Measurements from ENCODE around the gene KDM8.

KDM8 gene

DNA sequence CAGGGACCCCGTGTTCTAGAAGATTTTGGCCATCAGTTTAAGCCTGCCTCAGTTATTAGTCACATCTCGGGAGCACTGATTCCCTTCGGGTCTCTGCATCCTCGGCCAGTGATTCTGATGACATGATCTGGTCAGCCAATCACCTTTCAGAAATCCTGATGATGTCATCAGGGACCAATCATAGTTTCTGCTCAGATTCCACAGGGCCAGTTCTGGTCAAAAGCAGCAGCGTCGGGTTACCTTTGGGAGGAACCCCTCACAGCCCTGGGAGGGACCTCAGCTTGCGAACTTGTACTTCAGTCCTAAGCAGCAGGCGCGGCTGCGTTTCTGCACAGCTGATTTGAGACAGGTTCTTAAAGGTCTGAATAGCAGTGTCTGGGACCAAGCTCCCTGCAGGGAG lies 13.9 kb downstream of the KDM8 start:
- DNase-seq = no peak

DNA sequence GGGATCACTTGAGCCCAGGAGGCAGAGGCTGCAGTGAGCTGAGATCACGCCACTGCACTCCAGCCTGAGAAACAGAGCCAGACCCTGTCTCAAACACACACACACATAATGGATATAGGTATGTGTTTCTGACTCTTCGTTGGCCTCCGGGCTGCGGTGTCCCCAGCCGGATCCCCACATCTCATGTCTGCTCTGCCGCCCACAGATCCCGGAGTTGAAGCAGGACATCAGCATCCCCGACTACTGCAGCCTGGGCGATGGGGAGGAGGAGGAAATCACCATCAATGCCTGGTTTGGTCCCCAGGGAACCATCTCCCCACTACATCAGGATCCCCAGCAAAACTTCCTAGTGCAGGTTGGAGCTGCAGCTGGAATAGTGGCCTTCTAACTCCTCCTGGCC lies 15.4 kb downstream of the KDM8 start:
- no peak for DNase-seq

DNA sequence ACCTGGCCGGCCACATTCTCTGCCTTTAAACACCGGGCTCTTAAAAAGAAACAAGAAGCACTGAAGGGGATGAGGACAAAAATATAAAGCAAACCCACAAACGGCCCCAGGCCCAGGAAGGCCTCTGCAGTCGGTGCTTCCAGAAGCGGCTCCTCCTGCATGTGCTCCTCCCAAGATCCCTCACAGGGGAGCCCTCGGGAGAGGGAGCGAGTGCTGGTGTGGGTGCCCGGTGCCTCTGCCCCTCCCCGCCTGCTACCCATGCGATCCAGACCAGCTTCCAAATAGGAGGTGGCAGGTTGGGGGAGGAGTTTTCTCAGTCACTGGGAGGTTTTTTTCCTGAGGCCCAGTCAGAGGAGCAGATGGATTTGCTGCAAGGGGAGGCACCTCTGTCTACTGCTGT lies 15.8 kb downstream of the KDM8 start:
- DNase-seq = no peak

DNA sequence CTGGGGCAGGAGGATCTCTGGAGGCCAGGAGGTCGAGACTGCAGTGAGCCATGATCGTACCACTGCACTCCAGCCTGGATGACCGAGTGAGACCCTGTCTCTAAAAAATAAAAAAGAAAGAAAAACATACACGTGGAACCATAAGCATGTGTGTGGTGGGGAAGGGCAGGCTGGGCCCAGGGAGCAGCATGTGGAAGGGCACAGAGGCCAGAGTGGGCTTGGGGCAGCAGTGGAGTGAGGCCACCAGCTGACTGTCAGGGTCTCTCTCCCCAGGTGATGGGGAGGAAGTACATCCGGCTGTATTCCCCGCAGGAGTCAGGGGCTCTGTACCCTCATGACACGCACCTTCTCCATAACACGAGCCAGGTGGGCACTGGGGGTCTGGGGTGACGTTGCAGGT lies 16.8 kb downstream of the KDM8 start:
- no peak for DNase-seq

DNA sequence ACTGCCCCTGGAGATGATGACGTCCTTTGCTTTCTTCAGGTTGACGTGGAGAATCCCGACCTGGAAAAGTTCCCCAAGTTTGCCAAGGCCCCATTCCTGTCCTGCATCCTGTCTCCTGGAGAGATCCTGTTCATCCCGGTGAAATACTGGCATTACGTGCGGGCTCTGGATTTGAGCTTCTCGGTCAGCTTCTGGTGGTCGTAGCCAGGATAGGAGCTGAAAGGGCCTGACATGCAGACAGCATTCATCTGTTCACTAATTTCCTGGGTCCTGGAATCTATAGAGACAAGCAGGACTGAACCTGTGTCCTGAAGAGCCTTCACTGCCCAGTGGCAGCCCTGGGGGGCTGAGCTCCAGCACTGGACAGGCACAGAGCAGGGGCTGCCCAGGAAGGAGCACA lies 17.2 kb downstream of the KDM8 start:
- no peak for DNase-seq

DNA sequence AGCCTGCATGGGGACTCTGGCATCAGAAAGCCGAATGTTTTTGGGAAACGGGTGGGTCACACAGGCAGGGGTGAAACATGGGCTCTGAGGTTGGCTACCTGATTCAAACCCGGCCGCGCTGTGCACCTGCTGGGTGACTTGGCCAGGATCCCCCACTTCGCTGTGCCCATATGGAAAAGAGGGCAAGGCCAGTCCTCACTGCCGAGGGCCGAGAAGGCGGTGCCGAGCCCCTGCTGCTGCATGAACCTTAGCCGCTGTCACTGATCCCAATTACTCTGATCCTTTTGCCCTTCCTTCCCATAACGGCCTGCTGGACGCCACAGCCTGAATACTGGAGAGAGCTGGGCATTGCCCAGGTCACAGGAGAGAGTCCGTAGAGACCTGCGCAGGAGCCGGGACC lies 17.7 kb downstream of the KDM8 start:
- DNase-seq = no peak

DNA sequence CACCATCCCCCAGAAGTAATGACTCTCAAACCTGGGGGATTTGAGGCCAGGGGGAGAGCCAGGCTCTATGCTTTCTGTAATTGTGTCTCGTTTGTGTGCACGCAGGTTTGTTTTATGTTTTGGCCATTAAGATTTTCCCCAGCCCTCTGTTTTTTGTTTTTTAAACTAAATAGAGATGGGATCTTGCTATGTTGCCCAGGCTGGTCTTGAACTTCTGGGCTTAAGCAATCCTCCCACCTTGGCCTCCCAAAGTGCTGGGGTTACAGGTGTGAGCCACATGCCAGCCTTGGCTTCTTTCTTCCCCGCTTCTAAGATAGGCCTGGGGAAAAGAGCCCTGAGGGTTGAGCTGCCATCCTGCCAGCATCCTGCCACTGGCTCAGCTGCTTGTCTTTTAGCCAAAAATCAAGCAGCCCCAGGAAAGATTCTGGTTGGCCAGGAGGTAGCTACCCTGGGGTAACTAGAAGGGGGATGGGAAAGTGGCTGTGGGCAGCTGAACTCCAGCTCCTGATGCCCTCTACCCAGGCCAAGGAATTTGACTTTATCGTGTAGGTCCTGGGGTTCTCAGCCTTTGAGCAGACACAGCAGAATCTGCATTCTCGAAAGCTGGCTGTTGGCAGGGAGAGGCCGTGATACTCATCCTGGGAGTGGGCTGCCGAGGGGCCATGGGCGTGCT lies 18.4 kb downstream of the KDM8 start:
- no peak for DNase-seq

DNA sequence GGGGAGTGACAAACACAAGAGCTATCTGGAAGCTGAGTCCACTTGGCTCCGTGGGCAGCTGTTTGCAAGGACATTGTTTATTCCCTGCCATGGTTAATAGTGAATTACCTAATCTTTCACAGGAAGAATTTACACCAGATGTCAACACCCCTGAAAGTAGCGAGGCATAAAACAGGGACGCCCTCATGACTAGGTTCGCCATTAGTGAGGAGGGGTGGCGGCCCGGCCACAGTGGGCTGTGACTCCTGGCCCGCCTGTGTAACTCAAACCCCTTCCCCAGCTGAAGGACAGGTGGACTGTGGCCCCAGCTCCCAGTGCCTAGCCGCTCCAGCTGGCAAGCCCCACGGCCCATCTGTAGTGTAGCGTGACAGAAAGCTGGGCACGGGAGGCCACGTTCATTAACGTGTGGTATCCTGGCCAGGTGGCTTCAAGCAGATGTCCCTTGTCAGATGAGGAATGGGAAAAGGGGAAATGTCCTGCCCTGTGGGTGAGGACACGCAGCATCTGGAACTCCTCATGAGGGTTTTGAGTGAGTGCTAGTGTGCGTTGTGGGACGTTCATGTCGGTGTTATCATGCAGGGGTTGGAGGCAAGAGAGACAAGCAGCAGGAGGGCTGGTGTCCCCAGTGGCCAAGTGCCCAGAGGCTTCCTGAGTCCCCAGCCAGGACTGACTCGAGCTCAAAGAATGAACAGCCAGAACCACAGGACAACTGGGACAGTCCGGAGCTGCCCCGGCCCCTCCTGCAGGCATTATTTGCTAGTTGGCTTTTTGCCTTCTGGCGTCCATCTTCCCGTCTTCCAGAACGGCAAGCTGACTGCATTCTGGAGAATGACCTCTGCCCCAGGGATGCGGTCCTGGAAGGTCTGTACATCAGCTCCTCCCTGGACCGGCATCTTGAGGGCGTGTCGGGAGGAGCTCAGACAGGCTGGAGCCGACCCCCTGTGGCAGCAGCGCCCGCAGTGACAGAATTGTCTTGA lies 19.2 kb downstream of the KDM8 start:
- DNase-seq = no peak

DNA sequence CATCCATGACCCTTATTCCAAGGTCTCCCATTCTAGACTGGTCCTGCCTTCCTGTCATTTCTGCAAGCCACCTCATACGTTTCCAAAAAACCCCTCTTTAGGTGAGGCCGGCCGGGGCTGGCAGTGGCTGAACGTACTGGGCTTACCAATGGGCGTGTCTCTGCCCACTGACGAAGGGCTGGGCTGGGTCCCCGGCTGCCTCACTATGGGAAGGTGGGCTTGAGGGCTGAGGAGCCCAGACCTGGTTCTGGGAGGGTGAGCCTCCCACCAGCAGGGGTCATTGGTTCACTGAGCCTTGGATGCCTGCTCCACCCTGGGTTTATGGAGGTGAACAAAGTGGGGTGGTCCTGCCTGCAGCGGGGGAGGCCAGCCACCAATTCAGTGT lies 19.9 kb downstream of the KDM8 start:
- DNase-seq = no peak

DNA sequence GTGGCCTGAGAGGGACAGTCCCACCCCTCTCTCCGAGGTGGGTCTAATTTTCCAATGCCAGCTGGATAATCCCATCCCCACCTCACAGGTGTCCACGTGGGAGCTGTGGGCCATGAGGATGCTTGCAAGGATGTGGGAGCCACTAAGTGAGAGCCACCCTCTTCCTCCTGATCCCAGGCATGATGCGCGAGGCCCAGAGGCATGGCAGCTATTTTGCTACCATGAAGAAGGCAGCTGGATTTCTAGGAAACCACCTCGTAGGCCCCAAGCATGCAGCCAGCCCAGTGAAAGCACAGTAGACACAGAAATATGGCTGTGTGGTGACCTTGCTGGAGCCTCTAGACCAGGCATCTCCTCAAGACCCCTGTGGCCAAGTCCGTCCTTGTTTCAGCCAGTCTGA lies 20.4 kb downstream of the KDM8 start:
- no peak for DNase-seq

DNA sequence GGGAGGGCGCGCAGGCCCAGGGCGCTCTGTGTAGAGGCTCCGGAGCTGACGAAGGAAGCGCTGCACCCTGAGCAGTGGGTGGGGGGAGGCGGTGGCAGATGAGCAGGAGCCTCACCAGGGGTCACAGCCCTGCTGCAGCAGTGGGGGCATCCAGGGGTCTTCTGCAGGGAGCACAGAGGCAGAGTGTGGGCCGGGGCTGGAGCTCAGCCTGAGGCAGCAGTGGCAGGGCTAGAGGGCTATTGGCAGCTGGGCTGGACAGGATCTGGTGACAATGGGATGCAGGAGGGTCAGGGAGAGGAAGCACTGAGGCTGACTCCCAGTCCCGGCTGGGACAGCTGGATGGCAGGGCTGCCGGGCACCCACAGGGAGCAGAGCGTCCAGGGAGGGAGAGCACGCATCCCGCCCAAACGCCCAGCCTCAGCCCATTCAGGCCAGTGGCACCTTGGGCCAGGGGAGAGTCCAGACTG lies 21.0 kb downstream of the KDM8 start:
- DNase-seq = no peak

DNA sequence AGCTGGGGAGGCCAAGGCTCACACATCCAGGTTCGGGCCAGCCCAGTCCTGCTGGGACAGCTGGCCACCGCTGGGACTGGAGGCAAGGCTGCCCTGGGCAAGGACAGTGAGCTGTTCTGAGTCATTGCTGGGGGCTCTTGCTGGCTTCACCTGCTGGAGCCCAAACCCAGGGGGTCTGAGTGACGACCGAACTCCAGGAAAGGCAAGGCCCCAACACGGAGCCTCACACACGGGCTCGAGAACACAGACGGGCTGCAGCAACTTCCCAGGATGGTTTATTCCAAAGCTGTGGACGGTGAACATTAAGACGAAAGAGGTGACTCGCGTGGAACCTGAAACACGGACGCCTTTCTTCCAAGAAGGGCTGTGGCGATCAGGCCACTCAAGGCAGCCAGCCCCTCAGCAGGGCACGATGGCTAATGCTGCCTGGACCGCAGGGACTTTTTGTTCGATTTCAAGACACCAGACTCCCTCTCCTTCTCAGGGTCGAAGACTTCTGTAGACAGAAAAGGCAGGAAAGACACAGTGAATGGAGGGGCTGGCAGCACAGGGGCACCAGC lies 21.5 kb downstream of the KDM8 start:
- DNase-seq = no peak

DNA sequence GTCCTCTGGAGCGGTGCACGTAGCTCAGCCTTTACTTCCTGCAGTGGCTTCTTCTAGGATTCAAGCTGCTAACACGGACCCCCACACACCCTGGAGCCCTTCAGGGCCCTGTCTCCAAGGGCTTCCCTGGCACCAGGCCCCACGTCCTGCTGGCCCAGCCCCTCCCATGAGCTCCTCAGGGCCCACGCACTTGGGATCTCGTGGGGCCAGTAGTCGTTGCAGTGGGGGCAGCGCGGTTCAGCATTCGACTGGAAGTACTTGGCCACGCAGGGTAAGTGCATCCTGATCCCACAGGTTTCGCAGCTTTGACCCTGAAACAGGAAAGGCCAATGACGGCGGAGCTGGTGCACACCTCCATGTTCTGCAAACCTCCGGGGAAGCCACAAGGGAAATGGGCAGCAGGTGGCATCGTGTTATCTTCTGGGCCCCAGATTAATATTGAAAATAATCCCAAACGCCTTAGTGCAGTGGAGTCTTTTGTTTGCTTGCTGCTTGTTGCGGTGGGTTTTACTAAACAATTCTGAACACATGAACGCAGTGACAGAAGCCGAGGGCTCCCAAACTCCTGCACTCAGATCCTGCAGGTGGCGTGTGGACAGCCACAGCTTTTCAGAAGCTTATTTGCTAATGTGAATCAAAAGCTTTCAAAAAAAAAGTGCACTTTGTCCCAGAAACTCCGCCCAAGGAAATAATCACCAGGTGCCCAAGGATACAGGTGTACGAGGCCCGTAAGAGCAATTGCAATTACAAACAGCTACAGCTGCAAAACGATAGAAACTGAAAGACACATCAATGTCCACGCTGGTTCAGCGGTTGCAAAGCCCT lies 22.4 kb downstream of the KDM8 start:
- DNase-seq = no peak

DNA sequence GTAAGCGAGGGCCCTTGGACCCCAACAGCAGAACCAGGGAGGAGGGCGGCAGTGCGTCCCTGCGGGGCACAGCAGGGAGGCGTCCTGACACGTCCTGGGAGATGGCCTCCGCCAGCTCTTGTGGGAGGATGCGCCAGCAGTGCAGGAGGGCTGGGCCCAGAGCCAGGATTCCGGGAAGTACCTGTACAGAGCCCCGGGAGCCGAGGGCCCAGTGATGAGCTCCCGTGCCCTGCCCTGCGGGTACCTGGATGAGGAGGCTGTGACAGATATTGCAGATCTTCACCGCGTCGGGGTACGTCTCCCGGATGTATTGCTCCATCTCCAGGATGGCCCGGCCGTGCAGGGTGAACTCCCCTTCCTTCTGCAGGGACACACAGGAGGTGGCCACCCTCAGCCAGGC lies 23.1 kb downstream of the KDM8 start:
- no peak for DNase-seq

DNA sequence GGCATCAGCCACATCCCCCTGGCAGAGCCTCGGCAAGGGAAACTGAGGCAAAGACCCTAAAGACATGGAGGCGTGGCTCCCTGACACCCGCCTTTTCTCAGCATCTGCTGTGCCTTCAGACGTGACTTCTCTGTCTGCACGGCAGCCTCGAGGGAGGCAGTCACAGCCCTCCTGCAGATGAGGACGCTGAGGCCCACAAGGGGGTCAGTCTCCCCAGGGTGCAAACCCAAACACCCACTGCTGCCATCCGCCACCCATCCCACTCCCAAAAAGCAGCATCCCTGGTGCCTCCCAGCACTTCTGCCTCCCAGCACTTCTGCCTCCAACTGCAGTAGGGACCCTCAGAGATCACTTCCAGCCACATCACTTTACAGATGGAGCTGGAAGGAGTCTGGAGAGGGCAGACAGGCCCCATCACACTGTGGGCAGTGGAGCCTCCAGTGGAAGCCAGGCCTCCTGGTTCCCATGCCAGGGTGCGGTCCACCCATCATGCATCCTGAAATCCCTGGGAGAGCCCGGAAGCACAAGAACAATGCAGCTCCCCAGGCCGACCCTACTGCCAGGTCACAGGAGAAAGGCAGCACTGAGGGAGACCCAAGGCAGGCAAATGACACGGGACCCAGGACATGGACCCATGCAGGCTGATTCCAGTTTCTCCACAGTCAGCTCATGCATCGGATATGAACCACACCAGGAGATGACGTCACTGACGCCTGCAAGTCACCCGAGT lies 23.8 kb downstream of the KDM8 start:
- DNase-seq = no peak

DNA sequence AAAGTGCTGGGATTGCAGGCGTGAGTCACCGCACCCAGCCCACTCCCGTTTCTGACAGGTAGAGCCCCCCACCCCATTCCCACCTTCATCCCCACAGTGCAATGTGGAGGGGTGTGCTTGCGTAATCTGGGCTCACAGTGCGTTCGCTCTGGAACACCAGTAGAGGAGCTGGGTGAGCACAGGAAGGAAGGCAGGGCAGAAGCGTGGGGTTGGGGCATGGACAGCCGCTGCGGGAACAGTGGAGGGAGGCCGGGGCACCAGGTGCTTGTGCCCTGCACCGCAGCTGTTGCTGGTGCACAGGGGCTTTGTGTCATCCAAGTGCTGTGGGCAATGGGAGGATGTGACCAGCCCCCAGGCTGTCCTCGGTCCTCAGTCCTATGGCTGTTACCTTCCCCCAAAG lies 24.7 kb downstream of the KDM8 start:
- DNase-seq = no peak

DNA sequence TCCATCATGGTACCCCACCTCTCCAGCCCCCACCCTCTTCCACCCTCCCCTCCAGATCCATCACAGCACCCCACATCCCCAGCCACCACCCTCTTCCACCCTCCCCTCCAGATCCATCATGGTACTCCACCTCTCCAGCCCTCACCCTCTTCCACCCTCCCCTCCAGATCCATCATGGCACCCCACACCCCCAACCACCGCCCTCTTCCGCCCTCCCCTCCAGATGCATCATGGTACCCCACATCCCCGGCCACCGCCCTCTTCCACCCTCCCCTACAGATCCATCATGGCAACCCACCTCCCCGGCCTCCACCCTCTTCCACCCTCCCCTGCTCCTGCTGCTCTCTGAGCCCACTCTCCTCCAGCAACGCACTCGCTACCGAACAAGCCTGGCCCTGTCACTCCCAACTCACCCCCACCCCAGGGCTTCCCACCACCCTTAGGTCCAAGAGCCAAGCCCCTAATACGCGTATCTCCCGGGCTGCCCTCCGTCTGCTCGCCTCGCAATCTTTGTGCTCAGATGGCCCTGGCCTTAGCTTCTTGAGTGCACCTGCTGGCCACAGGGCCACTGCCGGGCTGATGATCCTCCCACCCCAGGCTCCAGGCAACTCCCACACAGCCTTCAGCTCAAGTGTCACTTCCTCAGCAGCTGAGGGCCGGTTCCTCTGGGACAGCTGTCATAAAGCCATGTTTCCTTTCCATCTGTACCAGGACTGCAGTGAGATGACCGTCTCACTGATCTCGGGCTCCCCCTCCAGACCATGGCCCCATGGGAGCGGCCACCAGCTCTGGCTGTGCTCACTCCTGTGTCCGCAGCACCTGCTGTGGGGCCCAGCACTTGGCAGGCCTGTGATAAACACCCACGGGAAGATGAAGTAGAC lies 25.5 kb downstream of the KDM8 start:
- no peak for DNase-seq

DNA sequence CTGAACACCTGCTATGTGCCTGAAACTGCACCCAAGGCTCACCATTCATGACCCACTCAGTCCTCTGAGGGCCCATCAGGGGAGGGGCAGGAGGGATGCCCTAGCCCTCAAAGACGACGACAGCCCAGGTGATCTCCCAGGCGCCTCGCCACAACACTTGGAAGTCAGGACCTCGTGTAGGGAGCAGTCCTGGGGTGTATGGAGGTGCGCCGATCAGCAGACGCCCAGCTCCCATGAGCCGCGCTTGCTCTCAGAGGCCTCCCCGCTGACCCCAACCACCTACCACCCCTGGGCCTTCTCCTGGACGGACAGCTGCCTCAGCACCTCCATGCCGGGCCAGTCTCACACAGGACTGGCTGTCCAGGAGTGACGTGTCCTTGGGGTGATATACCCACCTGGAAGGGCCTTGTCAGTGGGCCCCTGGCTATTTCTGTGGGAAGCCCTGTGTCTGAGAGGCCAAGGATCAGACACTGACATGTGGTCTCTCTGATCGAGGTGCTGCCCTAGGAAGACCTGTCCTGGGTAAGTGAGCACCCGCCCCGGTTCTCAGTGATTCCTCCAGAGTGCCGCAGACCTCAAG lies 26.7 kb downstream of the KDM8 start:
- DNase-seq = no peak

DNA sequence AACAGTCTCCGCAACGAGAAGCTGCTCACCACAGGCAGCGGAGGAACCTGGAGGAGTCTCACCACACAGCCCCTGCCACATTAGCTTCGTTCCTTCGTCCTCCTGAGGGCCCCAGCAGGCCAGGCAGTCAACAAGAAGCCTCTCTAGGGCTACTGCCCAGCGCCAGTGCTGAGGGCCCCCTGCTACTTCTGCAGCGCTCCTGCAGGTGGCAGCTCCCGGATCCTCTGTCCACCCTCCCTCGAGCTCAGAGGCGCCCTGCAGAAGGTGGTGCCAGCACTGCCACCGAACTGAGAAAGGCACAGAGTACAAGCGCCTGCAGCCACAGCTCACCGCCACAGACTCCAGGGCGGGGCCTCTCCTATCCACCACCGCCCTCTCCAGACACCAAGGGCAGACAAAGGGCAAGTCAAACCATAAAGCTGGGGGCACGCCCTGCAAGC lies 27.3 kb downstream of the KDM8 start:
- DNase-seq = no peak

DNA sequence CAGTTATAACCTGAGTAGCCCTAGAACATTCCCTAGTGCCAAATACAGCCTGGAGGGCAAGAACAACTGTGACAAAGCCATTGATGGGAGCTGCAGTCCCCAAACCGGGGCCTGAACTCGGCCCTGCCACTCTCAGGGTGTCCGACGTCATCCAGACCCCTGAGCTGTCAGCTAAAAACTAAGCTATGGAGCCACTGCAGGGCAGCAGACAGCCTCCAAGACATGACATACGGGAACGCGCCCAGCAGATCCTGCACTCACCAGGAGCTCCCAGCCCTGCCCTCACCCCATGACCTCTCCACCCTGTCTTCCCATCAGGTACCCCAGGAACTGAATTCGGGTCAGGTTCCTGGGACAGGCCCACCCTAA lies 28.4 kb downstream of the KDM8 start:
- no peak for DNase-seq

Measured in NCI-H1930 (cell line).